HL-60 (cell line): ENCODE data around the gene ID1.
"Not testable (repeated sequence)": the region's sequence is repeated elsewhere in the genome, so short reads cannot be mapped to it uniquely, and the experiment has no call there.

Source experiments
- DNase-seq, 2 experiments: peaks; one replicate each; pipeline ENCODE4 v3.0.0-alpha.2; 2010 to 2020; ENCODE audit warnings: low read depth in 1 of 2, low spot score in 1 of 2
- H3K27ac ChIP-seq: fragments of 250-450 bp; sonication (Bioruptor Pico); replicated peaks from 2 replicates; pipeline ENCODE4 v1.5.1; 2020; ENCODE audit warnings: mild to moderate bottlenecking, moderate library complexity
- H3K27me3 ChIP-seq: fragments of 250-450 bp; sonication (Bioruptor Pico); 2 replicates; pipeline ENCODE4 v1.5.1; 2021; ENCODE audit warnings: mild to moderate bottlenecking, moderate library complexity; ENCODE audit not compliant: insufficient read depth, poor library complexity, severe bottlenecking
- H3K4me3 ChIP-seq: replicated peaks from 2 replicates; pipeline ENCODE4 v1.5.1; 2011; ENCODE audit warnings: mild to moderate bottlenecking, control low read depth, low read length; ENCODE audit not compliant: insufficient read depth
- CTCF ChIP-seq: IDR thresholded peaks from one replicate; pipeline ENCODE4 v1.5.1; 2011; ENCODE audit warnings: low read length, control low read depth, inconsistent platforms; ENCODE audit not compliant: insufficient read depth
- GABPA ChIP-seq: IDR thresholded peaks from 2 replicates; pipeline ENCODE4 v1.6.1; 2012; ENCODE audit warnings: low read depth
- POLR2AphosphoS5 ChIP-seq: IDR thresholded peaks from 2 replicates; pipeline ENCODE4 v1.6.1; 2012; ENCODE audit warnings: low read depth
- REST ChIP-seq: IDR thresholded peaks from 2 replicates; pipeline ENCODE4 v1.6.1; 2012; ENCODE audit warnings: low read depth; ENCODE audit not compliant: insufficient replicate concordance
- SPI1 ChIP-seq: IDR thresholded peaks from 2 replicates; pipeline ENCODE4 v1.6.1; 2012; ENCODE audit warnings: low read depth, mild to moderate bottlenecking, borderline replicate concordance

Gene ID1

GRCh38 chr20:31641391-31641790 lies 36.3 kb downstream of the ID1 start:
- Histone ChIP-seq H3K27ac (no peak overlapping the region), H3K4me3 (no peak overlapping the region), H3K27me3 (no peaks in the 10 kb centered on the region)
- TF ChIP-seq POLR2AphosphoS5 (no peak), GABPA (no peak), CTCF (no peak), SPI1 (no peak)
- no peak for DNase-seq

GRCh38 chr20:31642837-31643236 lies 37.7 kb downstream of the ID1 start:
- DNase-seq = no peak
- TF ChIP-seq GABPA (0 out of 2 replicates have a peak, but pooled peaks have one; percentile 21), SPI1 (no peak; the same call in 1 of the 2 replicates)

GRCh38 chr20:31643522-31643921 lies 38.4 kb downstream of the ID1 start:
- no peak overlapping the region for H3K27ac ChIP-seq
- TF ChIP-seq CTCF (no peak), GABPA (no peak), REST (no peak), SPI1 (no peak), POLR2AphosphoS5 (no peak)
- no peaks in the 10 kb centered on the region for H3K27me3 ChIP-seq
- no peak for DNase-seq
- no peak overlapping the region for H3K4me3 ChIP-seq

More at GRCh38 chr20:31642837-31643236, 37.7 kb downstream of the ID1 start:
- H3K27ac ChIP-seq = no peak overlapping the region
- no peak overlapping the region for H3K4me3 ChIP-seq
- no peaks in the 10 kb centered on the region for H3K27me3 ChIP-seq

- DNase-seq = no peak
- Histone ChIP-seq H3K27me3 (no peaks in the 10 kb centered on the region), H3K27ac (no peak overlapping the region), H3K4me3 (no peak overlapping the region)
- TF ChIP-seq CTCF (no peak), SPI1 (no peak), POLR2AphosphoS5 (no peak), REST (no peak), GABPA (no peak)
These were observed 39.6 kb downstream of the ID1 start for GRCh38 chr20:31644701-31645100.

GRCh38 chr20:31648104-31648503 lies 43.0 kb downstream of the ID1 start:
- H3K27me3 ChIP-seq, H3K27ac ChIP-seq, DNase-seq, H3K4me3 ChIP-seq: not testable (repeated sequence)
